Peyer's patch (tissue), 4 donors: ENCODE measurements around the gene LRFN5. TPM values are rescaled to one million over a fixed set of nuclear protein-coding genes. Genes with fewer than 3 reads are reported as not detected.

Source experiments
- DNase-seq, 3 donors: peaks; one replicate each; pipeline ENCODE4 v3.0.0-alpha.2; 2017 to 2019
- H3K27ac ChIP-seq, 4 donors: fragments of 200-600 bp; sonication (generic); one replicate each; pipeline ENCODE4 v1.5.1; 2016 to 2019
- H3K27me3 ChIP-seq, 2 donors: fragments of 200-600 bp; sonication (generic); one replicate each; pipeline ENCODE4 v1.5.1; 2019
- H3K36me3 ChIP-seq, 3 donors: fragments of 200-600 bp; sonication (generic); one replicate each; pipeline ENCODE4 v1.5.1; 2016 to 2019
- H3K4me1 ChIP-seq, 4 donors: fragments of 200-600 bp; sonication (generic); one replicate each; pipeline ENCODE4 v1.5.1; 2016 to 2019
- H3K4me3 ChIP-seq, 4 donors: fragments of 200-600 bp; sonication (generic); 1 replicate in 3 of 4; 2 replicates in 1 of 4; pipeline ENCODE4 v1.5.1; 2016 to 2019; ENCODE audit warnings: mild to moderate bottlenecking in 1 of 4
- H3K9me3 ChIP-seq, 4 donors: fragments of 200-600 bp; sonication (generic); one replicate each; pipeline ENCODE4 v1.5.1; 2016 to 2019; ENCODE audit warnings: mild to moderate bottlenecking in 1 of 4
- POLR2A ChIP-seq, 2 donors: fragments of 450-650 bp; IDR thresholded peaks; one replicate each; pipeline ENCODE4 v1.5.1; 2017; ENCODE audit warnings: antibody characterized with exemption in 2 of 2, mild to moderate bottlenecking in 2 of 2, moderate library complexity in 2 of 2
- total RNA-seq, 4 donors: library from RNA; depleted of rRNA; stranded (reverse); fragments of >200 nt; gene quantifications; one replicate each; pipeline ENCODE4 v1.1.0, GENCODE V29; 2016
- TF ChIP-seq, protein P1 (sequence below), 6 experiments: fragments of 450-650 bp in 4 of 6; fragments of 200-600 bp in 2 of 6; sonication (generic) in 1 of 6; IDR thresholded peaks; one replicate each; pipeline ENCODE4 v1.5.1; 2017 to 2019; ENCODE audit warnings: antibody characterized with exemption in 6 of 6, mild to moderate bottlenecking in 3 of 6, moderate library complexity in 1 of 6

The LRFN5 gene
- total RNA-seq, 4 donors from 2014 or later = 0.67 to 2.5 (median 1.7) TPM; not detected in 1

DNA sequence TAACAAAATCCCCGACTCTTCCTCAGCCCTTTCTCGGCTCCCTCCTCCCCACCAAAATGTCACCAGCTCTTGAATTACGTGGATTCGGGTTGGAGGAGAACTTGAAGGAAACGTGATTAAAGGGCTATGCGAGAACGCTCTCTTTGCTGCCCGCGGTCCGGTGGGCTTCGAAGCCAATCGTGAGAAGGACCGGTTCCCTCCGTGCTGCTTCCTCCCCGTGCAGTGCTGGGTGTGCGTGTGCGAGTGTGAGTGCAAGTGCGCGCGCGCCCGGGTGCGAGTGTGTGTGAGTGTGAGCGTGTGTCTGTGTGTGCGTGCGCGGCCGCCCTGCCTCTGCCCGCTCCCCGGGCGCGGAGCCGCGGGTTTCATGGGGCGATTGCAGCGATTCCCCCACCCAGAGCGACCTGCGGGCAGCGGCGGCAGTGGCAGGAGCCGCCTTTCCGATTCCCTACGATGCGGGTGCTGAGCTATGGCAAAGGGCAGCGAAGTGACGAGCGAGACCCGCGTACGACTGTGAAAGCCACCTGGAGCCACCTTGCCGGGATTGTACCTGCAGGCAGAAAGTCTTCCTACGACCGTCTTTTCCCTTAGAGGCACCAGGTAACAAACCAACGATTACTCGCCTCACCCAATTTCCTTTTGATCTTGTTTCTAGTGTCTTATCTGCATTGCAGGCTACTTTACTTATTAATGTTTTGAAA, 1.4 kb downstream of the LRFN5 start:
- H3K9me3 ChIP-seq = no peaks in the 10 kb centered on the region
- H3K4me3 ChIP-seq = peak overlapping the region in 3 of 4 donors; percentile 2 to 57 (median 31)
- peaks cover 0 to 18% of the 10 kb centered on the region in 2 donors for H3K27me3 ChIP-seq
- no peak overlapping the region for H3K27ac ChIP-seq
- no peak for TF ChIP-seq POLR2A (IDR thresholded peaks at IDR 0.05)
- TF ChIP-seq, protein P1, sequence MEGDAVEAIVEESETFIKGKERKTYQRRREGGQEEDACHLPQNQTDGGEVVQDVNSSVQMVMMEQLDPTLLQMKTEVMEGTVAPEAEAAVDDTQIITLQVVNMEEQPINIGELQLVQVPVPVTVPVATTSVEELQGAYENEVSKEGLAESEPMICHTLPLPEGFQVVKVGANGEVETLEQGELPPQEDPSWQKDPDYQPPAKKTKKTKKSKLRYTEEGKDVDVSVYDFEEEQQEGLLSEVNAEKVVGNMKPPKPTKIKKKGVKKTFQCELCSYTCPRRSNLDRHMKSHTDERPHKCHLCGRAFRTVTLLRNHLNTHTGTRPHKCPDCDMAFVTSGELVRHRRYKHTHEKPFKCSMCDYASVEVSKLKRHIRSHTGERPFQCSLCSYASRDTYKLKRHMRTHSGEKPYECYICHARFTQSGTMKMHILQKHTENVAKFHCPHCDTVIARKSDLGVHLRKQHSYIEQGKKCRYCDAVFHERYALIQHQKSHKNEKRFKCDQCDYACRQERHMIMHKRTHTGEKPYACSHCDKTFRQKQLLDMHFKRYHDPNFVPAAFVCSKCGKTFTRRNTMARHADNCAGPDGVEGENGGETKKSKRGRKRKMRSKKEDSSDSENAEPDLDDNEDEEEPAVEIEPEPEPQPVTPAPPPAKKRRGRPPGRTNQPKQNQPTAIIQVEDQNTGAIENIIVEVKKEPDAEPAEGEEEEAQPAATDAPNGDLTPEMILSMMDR (IDR thresholded peaks at IDR 0.05) = no peak
- DNase-seq = no peak
- peaks cover 0 to 13% (median 0%) of the 10 kb centered on the region in 4 donors for H3K4me1 ChIP-seq
- no peaks in the 10 kb centered on the region for H3K36me3 ChIP-seq

DNA sequence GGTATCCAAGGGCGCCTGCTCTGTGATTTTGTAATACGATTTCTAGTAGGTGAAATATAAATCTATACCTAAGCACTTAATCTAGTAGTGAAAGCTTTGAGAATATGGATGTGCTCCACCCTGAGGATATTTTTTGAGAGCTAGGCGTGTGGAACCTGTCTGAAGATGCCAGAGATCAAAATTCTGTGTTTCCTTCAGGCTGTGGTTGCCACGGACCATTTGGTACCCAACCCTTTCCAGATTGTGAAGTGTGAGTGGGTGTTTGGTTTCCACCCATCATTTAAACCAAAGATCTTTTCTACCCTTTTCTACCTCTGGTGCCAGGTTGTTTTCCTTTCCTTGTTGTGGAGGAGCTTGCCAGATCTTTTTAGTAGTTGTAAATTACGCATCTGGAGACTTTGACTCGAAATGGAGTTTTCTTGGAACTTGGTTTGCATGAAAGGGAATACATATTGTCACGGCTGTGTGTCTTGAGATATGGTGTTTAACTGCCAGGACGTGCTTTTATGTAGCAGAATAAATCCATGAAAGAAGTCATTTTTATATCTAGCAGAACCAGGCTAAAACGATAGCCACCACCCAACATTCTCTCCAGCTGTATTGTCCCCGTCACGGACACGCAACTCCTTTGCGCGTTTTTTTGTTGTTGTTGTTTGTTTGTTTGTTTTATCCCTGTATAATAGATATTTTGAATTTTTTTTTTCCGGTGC, 2.2 kb downstream of the LRFN5 start:
- H3K4me1 ChIP-seq = peaks cover 0 to 13% (median 0%) of the 10 kb centered on the region in 4 donors
- H3K36me3 ChIP-seq = no peaks in the 10 kb centered on the region
- peak overlapping the region in 1 of 4 donors; percentile 57 for H3K4me3 ChIP-seq
- peaks cover 0 to 18% of the 10 kb centered on the region in 2 donors for H3K27me3 ChIP-seq
- DNase-seq = no peak
- no peaks in the 10 kb centered on the region for H3K9me3 ChIP-seq
- TF ChIP-seq POLR2A (IDR thresholded peaks at IDR 0.05) = no peak
- TF ChIP-seq, protein P1 (IDR thresholded peaks at IDR 0.05) = no peak
- H3K27ac ChIP-seq = no peak overlapping the region

DNA sequence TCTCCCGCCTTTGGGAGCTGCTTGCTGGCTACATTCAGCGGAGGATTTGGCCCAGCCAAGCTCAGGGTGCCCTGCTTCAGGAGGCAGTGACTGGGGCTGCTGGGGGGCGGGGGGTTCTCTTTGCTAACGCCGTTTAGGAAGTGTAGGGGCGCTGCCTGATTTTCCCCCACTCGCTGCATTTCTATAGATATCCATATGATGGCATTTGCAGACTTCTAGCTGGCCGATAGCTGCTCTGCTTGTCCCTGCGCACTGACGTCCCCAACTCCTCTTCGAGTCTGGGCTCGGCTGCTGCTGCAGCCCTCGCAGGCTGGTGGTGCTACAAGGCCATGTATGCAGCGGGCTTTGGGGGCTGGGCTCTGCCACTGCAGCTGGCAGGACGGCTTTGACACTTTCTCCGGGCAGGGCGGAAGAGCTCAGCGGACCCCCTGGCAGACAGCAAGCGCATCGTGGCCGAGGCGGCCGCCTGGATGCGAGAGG, 3.1 kb downstream of the LRFN5 start:
- no peaks in the 10 kb centered on the region for H3K36me3 ChIP-seq
- H3K27me3 ChIP-seq = peaks cover 0 to 18% of the 10 kb centered on the region in 2 donors
- H3K4me3 ChIP-seq = no peak overlapping the region
- H3K27ac ChIP-seq = no peak overlapping the region
- H3K4me1 ChIP-seq = peaks cover 0 to 13% (median 0%) of the 10 kb centered on the region in 4 donors
- no peak for TF ChIP-seq POLR2A (IDR thresholded peaks at IDR 0.05)
- TF ChIP-seq, protein P1 (IDR thresholded peaks at IDR 0.05) = no peak
- no peaks in the 10 kb centered on the region for H3K9me3 ChIP-seq
- DNase-seq = no peak

DNA sequence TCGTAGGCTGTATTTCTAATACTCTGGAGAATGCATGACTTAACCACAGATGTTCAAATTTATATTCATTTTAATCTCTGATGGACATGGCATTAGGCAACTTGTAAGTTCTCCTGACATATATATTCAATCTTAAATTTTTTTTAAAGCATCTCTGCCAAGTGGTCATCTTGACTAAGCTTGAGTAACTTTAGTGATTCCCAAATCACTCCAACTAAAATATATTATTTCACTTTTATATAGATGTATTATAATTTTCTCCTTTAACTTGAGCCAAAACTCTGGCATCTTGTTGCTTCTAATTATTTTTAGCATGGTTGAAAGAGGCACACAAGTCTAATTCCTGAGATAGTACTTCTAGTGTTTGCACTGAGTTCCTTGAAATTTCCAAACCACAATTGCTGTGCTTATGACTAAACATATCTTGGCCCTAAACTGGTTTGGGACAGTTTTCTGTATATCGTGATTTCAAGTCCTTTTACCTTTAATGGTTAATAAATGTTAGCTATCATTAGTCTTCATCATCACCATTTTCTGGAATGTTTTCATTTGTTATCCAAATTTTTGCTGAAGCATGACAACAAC, 8.4 kb downstream of the LRFN5 start:
- no peak overlapping the region for H3K27ac ChIP-seq
- H3K4me3 ChIP-seq = no peak overlapping the region
- H3K9me3 ChIP-seq = no peaks in the 10 kb centered on the region
- no peak for DNase-seq
- no peaks in the 10 kb centered on the region for H3K4me1 ChIP-seq
- no peak for TF ChIP-seq POLR2A (IDR thresholded peaks at IDR 0.05)
- TF ChIP-seq, protein P1 (IDR thresholded peaks at IDR 0.05) = no peak
- H3K27me3 ChIP-seq = no peaks in the 10 kb centered on the region
- no peaks in the 10 kb centered on the region for H3K36me3 ChIP-seq

DNA sequence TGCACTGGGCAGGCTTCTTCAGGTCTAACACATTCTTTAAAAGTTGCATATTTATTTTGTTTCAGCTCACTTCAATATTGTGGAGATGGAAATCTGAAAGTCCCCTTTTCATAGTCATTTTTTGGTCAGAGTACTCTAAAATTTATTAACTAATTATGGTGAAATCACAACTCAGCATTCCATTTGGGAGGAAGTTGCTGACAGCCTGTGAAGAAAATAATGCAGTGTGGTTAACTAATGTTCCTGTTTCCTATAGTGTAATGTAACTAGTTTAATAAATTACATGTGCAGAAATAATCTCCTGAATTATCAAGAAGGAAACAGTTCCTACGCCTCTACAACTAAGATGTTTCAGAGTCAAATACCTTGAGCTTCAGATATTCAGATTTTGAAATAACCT, 17.1 kb downstream of the LRFN5 start:
- Histone ChIP-seq H3K4me1 (no peaks in the 10 kb centered on the region), H3K27ac (no peak overlapping the region), H3K27me3 (no peaks in the 10 kb centered on the region), H3K9me3 (no peaks in the 10 kb centered on the region), H3K4me3 (no peak overlapping the region), H3K36me3 (no peaks in the 10 kb centered on the region)
- no peak for DNase-seq
- TF ChIP-seq POLR2A (IDR thresholded peaks at IDR 0.05) = no peak
- TF ChIP-seq, protein P1 (IDR thresholded peaks at IDR 0.05) = no peak
